ENCODE data around the gene MRPS33. TPM values are rescaled to one million over a fixed set of nuclear protein-coding genes. Genes with fewer than 3 reads are reported as not detected.
A peak's percentile ranks its signal among the peaks of the same experiment; 100 is the strongest.

Gene MRPS33
- total and polyA plus RNA-seq, 10 of the 15 experiments (the other 5 are each of a cell fraction or from before 2014, with no cell fraction given): 48.4 to 372 (median 124) TPM

DNA sequence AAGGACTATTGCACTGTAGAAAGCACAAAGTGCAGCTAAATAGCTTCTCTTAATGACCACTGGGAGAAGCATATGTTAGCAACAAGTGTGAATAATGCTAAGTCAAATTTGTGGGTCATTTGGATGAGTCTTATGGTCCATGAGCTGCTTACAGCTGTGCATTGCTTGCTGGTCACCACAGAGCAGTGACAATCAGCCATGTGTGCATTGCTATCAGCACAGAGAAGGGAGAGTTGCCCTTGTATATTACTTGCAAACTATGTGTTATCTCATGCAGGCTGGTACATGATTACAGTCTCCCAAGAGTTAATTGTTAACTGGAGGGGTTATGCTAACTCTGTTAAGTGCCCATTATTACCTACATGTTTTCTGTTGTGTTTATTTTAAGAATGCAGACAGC is 25.7 kb downstream of the MRPS33 start (continued):
- TF ChIP-seq, protein P1, sequence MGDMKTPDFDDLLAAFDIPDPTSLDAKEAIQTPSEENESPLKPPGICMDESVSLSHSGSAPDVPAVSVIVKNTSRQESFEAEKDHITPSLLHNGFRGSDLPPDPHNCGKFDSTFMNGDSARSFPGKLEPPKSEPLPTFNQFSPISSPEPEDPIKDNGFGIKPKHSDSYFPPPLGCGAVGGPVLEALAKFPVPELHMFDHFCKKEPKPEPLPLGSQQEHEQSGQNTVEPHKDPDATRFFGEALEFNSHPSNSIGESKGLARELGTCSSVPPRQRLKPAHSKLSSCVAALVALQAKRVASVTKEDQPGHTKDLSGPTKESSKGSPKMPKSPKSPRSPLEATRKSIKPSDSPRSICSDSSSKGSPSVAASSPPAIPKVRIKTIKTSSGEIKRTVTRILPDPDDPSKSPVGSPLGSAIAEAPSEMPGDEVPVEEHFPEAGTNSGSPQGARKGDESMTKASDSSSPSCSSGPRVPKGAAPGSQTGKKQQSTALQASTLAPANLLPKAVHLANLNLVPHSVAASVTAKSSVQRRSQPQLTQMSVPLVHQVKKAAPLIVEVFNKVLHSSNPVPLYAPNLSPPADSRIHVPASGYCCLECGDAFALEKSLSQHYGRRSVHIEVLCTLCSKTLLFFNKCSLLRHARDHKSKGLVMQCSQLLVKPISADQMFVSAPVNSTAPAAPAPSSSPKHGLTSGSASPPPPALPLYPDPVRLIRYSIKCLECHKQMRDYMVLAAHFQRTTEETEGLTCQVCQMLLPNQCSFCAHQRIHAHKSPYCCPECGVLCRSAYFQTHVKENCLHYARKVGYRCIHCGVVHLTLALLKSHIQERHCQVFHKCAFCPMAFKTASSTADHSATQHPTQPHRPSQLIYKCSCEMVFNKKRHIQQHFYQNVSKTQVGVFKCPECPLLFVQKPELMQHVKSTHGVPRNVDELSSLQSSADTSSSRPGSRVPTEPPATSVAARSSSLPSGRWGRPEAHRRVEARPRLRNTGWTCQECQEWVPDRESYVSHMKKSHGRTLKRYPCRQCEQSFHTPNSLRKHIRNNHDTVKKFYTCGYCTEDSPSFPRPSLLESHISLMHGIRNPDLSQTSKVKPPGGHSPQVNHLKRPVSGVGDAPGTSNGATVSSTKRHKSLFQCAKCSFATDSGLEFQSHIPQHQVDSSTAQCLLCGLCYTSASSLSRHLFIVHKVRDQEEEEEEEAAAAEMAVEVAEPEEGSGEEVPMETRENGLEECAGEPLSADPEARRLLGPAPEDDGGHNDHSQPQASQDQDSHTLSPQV (IDR thresholded peaks at IDR 0.05): no peak
- TF ChIP-seq ZNF217 (IDR thresholded peaks at IDR 0.05) (no peak), RFX5 (IDR thresholded peaks at IDR 0.05; ENCODE audit: low read depth, low read length) (no peak), CBX5 (IDR thresholded peaks at IDR 0.05; ENCODE audit: low read depth) (no peak), CHD4 (IDR thresholded peaks at IDR 0.05) (no peak)

DNA sequence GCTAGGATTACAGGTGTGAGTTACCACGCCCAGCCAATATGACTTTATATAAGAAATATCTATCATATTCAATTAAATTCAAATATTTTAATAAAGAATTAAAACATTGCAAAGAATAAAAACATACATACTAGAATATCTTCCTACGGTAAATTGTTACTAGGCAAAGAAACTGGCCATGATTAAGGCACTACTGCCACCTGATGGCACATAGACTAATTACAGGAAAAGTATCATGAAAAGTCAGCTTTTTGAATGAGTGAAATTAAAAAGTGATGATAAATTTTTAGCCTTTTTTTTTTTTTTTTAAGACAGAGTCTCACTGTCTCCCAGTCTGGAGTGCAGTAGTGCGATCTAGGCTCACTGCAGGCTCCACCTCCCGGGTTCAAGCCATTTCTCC is 30.9 kb downstream of the MRPS33 start:
- no peaks in the 10 kb centered on the region for H4K20me1 ChIP-seq (ENCODE audit: control insufficient read depth, insufficient read depth)
- ChIA-PET CTCF (interaction anchor here (0.6 to 3.5 kb wide), 9 partner anchors 8 to 1238 kb away, joined by 3 to 51 read pairs (median 3); no protein-coding TSS in a partner anchor), SMC1A (ENCODE audit: uncharacterized antibody, unreplicated experiment) (interaction anchor here (1.3 to 2.9 kb wide), 5 partner anchors 171 to 308 kb away, joined by 3 to 18 read pairs (median 5); no protein-coding TSS in a partner anchor), RAD21 (ENCODE audit: unreplicated experiment) (interaction anchor here (0.6 to 2.3 kb wide), 2 partner anchors 169 to 308 kb away, joined by 4 to 8 read pairs; no protein-coding TSS in a partner anchor), POLR2A (no interaction called here)
- no TSS peak for BruUV-seq (replicated peaks)
- intact Hi-C loops (cut with micrococcal nuclease; ENCODE audit: unreplicated experiment): no loop called here
- no peak for ATAC-seq
- H2AFZ ChIP-seq (ENCODE audit: control insufficient read depth, low read depth, low read length): no peak overlapping the region
- 55% methylated on average over 4 of the region's 4 CpGs for WGBS (ENCODE audit: insufficient coverage, insufficient replicate concordance, low lambda C conversion rate, missing lambda C conversion rate)
- TF ChIP-seq IKZF2 (IDR thresholded peaks at IDR 0.05) (no peak), RAD21 (IDR thresholded peaks at IDR 0.05; ENCODE audit: insufficient read depth, low read depth, low read length) (peak; percentile 53), SMC3 (IDR thresholded peaks at IDR 0.05; ENCODE audit: borderline replicate concordance, low read length) (peak; percentile 18; the same call in 1 of the 2 replicates)
- TF ChIP-seq, protein P2, sequence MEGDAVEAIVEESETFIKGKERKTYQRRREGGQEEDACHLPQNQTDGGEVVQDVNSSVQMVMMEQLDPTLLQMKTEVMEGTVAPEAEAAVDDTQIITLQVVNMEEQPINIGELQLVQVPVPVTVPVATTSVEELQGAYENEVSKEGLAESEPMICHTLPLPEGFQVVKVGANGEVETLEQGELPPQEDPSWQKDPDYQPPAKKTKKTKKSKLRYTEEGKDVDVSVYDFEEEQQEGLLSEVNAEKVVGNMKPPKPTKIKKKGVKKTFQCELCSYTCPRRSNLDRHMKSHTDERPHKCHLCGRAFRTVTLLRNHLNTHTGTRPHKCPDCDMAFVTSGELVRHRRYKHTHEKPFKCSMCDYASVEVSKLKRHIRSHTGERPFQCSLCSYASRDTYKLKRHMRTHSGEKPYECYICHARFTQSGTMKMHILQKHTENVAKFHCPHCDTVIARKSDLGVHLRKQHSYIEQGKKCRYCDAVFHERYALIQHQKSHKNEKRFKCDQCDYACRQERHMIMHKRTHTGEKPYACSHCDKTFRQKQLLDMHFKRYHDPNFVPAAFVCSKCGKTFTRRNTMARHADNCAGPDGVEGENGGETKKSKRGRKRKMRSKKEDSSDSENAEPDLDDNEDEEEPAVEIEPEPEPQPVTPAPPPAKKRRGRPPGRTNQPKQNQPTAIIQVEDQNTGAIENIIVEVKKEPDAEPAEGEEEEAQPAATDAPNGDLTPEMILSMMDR (IDR thresholded peaks at IDR 0.05 in 2 of 3, conservative IDR thresholded peaks at IDR 0.05 in 1 of 3; ENCODE audit: control insufficient read depth in 2 of 3, extremely low read depth in 1 of 3, insufficient read depth in 1 of 3, low read depth in 3 of 3, low read length in 3 of 3): peak in 1 of 3 experiments; percentile 37; a peak in 2 of 6 replicates
- H3K27ac ChIP-seq (ENCODE audit: control insufficient read depth, insufficient read depth): no peak overlapping the region
- H3K9me3 ChIP-seq (replicated peaks; ENCODE audit: control insufficient read depth, insufficient read depth, low read length): no peaks in the 10 kb centered on the region; the same call in 2 of the 3 replicates
- H3K79me2 ChIP-seq (ENCODE audit: control insufficient read depth, insufficient read depth, low read length): no peaks in the 10 kb centered on the region
- H3K9ac ChIP-seq (ENCODE audit: control insufficient read depth, insufficient read depth, low read length): no peak overlapping the region
- no peaks in the 10 kb centered on the region for H3K4me1 ChIP-seq (ENCODE audit: control insufficient read depth, insufficient read depth, low read length)
- H3K4me3 ChIP-seq: no peak overlapping the region
- no peak for FAIRE-seq
- DNase-seq (ENCODE audit: low read depth, low spot score): no peak
- H3K4me2 ChIP-seq (ENCODE audit: control insufficient read depth, insufficient read depth): no peak overlapping the region
- no peaks in the 10 kb centered on the region for H3K27me3 ChIP-seq (replicated peaks in 1 of 2; ENCODE audit: control insufficient read depth in 2 of 2, insufficient read depth in 2 of 2, low read length in 1 of 2)
- no peaks in the 10 kb centered on the region for H3K36me3 ChIP-seq (ENCODE audit: control insufficient read depth in 2 of 2, insufficient read depth in 2 of 2, low read length in 1 of 2)
- in situ Hi-C loops (cut with MboI): no loop called here

Data from GM12878 (cell line).